OCI-LY3 (cell line): ENCODE data around the gene MROH7.

Experiments
- CTCF ChIP-seq: fragments of 200-600, 300-600 bp; sonication (generic); IDR thresholded peaks from 2 replicates; pipeline ENCODE4 v1.5.1; 2014; ENCODE audit warnings: antibody characterized with exemption, low read length, low read depth
- EZH2phosphoT487 ChIP-seq: fragments of 200-600 bp; shearing (Covaris generic); IDR thresholded peaks from 2 replicates; pipeline ENCODE4 v1.6.1; 2018; ENCODE audit warnings: antibody characterized with exemption, mixed run types, low read depth

GRCh38 chr1:54601730-54602129 lies 39.9 kb upstream of the MROH7 start:
- no peak for TF ChIP-seq EZH2phosphoT487
- no peak for TF ChIP-seq CTCF
